Measurements from ENCODE around the gene VIPR2.

VIPR2 gene

DNA sequence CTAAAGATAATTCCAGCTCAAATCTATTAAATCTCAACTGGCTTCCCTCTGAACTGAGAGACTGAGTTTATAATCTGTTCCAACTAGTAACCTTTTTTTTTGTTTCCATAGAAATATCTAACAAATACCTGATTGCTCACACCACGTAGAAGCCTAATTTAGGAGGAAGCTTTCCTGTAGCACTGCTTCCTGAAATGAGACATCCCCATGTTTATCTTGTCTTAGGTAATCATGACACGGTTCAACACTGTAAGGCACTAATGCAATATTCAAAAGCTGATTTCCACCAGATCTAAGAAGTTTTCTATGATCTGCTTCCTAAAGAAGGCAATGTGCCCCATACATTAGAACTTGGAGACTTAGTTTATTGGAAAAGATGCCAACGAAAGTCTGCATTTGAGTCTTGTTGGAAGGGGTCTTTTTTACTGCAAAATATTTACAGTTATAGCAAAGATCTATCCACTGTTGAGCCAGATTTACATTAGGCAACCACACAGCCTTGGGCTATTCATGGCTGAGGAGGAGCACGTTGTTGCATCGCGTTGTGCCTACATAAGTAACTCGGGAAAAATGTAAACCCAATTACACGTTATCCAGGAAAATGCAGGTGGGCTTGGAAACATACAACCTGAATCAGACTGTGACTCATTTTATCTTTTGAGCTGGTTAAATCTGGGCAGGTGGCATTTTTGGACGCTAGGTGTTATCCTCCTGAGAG is 66.3 kb downstream of the VIPR2 start:
- no peak overlapping the region for H3K27ac ChIP-seq (ENCODE audit: low read depth, low read length)
- no peaks in the 10 kb centered on the region for H3K36me3 ChIP-seq (ENCODE audit: control insufficient read depth, low read length)
- no peaks in the 10 kb centered on the region for H3K4me1 ChIP-seq (ENCODE audit: control insufficient read depth, low read length)
- H3K9me3 ChIP-seq (ENCODE audit: control insufficient read depth, insufficient read depth, low read length): no peaks in the 10 kb centered on the region
- no peaks in the 10 kb centered on the region for H3F3A ChIP-seq (ENCODE audit: control insufficient read depth, insufficient read depth)
- H3K79me2 ChIP-seq (ENCODE audit: control insufficient read depth, low read length): no peaks in the 10 kb centered on the region
- H3K27me3 ChIP-seq (ENCODE audit: control insufficient read depth, low read length): no peaks in the 10 kb centered on the region
- H3K9me2 ChIP-seq (replicated peaks; ENCODE audit: control insufficient read depth, low read length): no peaks in the 10 kb centered on the region
- no peak overlapping the region for H3K4me2 ChIP-seq (ENCODE audit: low read length)
- no peaks in the 10 kb centered on the region for H4K20me1 ChIP-seq (ENCODE audit: control insufficient read depth, insufficient read depth, low read depth, low read length)
- TF ChIP-seq EZH2phosphoT487 (IDR thresholded peaks at IDR 0.05; ENCODE audit: borderline replicate concordance, low read length): no peak
- TF ChIP-seq, protein P1, sequence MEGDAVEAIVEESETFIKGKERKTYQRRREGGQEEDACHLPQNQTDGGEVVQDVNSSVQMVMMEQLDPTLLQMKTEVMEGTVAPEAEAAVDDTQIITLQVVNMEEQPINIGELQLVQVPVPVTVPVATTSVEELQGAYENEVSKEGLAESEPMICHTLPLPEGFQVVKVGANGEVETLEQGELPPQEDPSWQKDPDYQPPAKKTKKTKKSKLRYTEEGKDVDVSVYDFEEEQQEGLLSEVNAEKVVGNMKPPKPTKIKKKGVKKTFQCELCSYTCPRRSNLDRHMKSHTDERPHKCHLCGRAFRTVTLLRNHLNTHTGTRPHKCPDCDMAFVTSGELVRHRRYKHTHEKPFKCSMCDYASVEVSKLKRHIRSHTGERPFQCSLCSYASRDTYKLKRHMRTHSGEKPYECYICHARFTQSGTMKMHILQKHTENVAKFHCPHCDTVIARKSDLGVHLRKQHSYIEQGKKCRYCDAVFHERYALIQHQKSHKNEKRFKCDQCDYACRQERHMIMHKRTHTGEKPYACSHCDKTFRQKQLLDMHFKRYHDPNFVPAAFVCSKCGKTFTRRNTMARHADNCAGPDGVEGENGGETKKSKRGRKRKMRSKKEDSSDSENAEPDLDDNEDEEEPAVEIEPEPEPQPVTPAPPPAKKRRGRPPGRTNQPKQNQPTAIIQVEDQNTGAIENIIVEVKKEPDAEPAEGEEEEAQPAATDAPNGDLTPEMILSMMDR (IDR thresholded peaks at IDR 0.05; ENCODE audit: low read depth, low read length, poor library complexity, severe bottlenecking): no peak
- H3K4me3 ChIP-seq (ENCODE audit: low read length): no peak overlapping the region

DNA sequence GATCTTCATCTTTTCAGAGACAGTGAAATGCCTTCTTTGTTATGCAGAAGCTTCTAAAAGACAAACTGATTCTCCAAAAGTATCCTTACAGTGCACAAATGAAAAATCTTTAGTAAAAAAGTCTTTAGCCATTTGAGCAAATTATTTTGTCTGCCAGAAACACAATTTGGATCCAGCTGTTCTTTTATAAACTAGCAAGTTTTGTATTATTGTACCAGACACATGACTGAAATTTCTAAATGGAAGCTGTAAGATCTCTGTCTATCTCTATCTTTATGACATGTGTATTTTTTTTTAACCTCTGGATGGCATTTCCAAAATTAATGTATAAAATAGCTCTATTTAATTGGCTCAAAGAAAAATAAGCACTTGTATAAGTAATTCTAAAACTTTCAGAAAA is 68.3 kb downstream of the VIPR2 start:
- Histone ChIP-seq H3K4me1 (ENCODE audit: control insufficient read depth, low read length) (no peaks in the 10 kb centered on the region), H4K20me1 (ENCODE audit: control insufficient read depth, insufficient read depth, low read depth, low read length) (no peaks in the 10 kb centered on the region), H3F3A (ENCODE audit: control insufficient read depth, insufficient read depth) (no peaks in the 10 kb centered on the region), H3K36me3 (ENCODE audit: control insufficient read depth, low read length) (no peaks in the 10 kb centered on the region), H3K79me2 (ENCODE audit: control insufficient read depth, low read length) (no peaks in the 10 kb centered on the region), H3K9me3 (ENCODE audit: control insufficient read depth, insufficient read depth, low read length) (no peaks in the 10 kb centered on the region), H3K27me3 (ENCODE audit: control insufficient read depth, low read length) (no peaks in the 10 kb centered on the region), H3K4me3 (ENCODE audit: low read length) (no peak overlapping the region), H3K9me2 (replicated peaks; ENCODE audit: control insufficient read depth, low read length) (no peaks in the 10 kb centered on the region), H3K4me2 (ENCODE audit: low read length) (no peak overlapping the region), H3K27ac (ENCODE audit: low read depth, low read length) (no peak overlapping the region)
- TF ChIP-seq EZH2phosphoT487 (IDR thresholded peaks at IDR 0.05; ENCODE audit: borderline replicate concordance, low read length): no peak
- TF ChIP-seq, protein P1 (IDR thresholded peaks at IDR 0.05; ENCODE audit: low read depth, low read length, poor library complexity, severe bottlenecking): no peak

DNA sequence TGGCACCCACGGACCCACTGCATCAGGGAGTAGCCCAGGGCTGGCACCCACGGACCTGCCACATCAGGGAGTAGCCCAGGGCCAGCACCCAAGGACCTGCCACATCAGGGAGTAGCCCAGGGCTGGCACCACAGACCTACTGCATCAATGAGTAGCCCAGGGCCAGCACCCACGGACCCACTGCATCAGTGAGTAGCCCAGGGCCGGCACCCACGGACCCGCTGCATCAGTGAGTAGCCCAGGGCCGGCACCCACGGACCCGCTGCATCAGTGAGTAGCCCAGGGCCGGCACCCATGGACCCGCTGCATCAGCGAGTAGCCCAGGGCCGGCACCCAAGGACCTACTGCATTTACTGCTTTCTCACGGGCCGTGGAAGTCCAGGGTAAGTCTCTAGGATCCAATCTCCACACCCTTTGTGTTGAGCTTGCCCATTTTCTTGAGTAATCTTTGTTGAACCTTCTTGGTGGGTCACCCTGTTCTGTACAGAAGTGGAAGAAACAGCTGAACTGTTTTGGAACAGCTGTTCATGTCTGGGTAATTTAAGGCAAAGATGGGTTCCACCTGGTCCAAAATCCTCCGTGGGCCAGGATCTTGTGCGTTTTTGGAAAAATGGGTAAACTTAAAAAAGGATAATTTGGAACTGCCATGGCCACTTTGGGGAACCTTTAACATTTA is 69.0 kb downstream of the VIPR2 start:
- Histone ChIP-seq H3K27me3 (ENCODE audit: control insufficient read depth, low read length) (no peaks in the 10 kb centered on the region), H3K79me2 (ENCODE audit: control insufficient read depth, low read length) (no peaks in the 10 kb centered on the region), H4K20me1 (ENCODE audit: control insufficient read depth, insufficient read depth, low read depth, low read length) (no peaks in the 10 kb centered on the region), H3K4me1 (ENCODE audit: control insufficient read depth, low read length) (no peaks in the 10 kb centered on the region), H3K9me3 (ENCODE audit: control insufficient read depth, insufficient read depth, low read length) (no peaks in the 10 kb centered on the region), H3K27ac (ENCODE audit: low read depth, low read length) (no peak overlapping the region), H3K36me3 (ENCODE audit: control insufficient read depth, low read length) (no peaks in the 10 kb centered on the region), H3F3A (ENCODE audit: control insufficient read depth, insufficient read depth) (no peaks in the 10 kb centered on the region), H3K9me2 (replicated peaks; ENCODE audit: control insufficient read depth, low read length) (no peaks in the 10 kb centered on the region), H3K4me2 (ENCODE audit: low read length) (no peak overlapping the region), H3K4me3 (ENCODE audit: low read length) (no peak overlapping the region)
- TF ChIP-seq, protein P1 (IDR thresholded peaks at IDR 0.05; ENCODE audit: low read depth, low read length, poor library complexity, severe bottlenecking): no peak
- TF ChIP-seq EZH2phosphoT487 (IDR thresholded peaks at IDR 0.05; ENCODE audit: borderline replicate concordance, low read length): no peak
